Cardiac muscle cell (in vitro differentiated cells and primary cell): Measurements from ENCODE around the gene ZNF740. TPM values are rescaled to one million over a fixed set of nuclear protein-coding genes. Genes with fewer than 3 reads are reported as not detected.
"Not testable (repeated sequence)": the region's sequence is repeated elsewhere in the genome, so short reads cannot be mapped to it uniquely, and the experiment has no call there.

ENCODE experiments used
- DNase-seq, 2 donors: peaks; one replicate each; pipeline versions ENCODE4 v3.0.0 to v3.0.0-alpha.2; 2010 to 2017; ENCODE audit warnings: low read depth in 1 of 2, low spot score in 1 of 2
- H3K27ac ChIP-seq: fragments of 200-600 bp; sonication (generic); 2 replicates; pipeline ENCODE4 v1.5.1; 2016
- H3K27me3 ChIP-seq: fragments of 200-600 bp; sonication (generic); 2 replicates; pipeline ENCODE4 v1.6.0; 2016; ENCODE audit warnings: control low read depth
- H3K36me3 ChIP-seq: fragments of 200-600 bp; sonication (generic); 2 replicates; pipeline ENCODE4 v1.5.1; 2016; ENCODE audit warnings: control low read depth
- H3K4me1 ChIP-seq: fragments of 200-600 bp; sonication (generic); 2 replicates; pipeline ENCODE4 v1.8.1; 2017; ENCODE audit warnings: low read depth, mild to moderate bottlenecking, mixed run types
- H3K4me3 ChIP-seq: fragments of 200-600 bp; sonication (generic); 2 replicates; pipeline ENCODE4 v1.5.1; 2016; ENCODE audit warnings: mild to moderate bottlenecking
- H3K9me3 ChIP-seq: fragments of 200-600 bp; sonication (generic); 2 replicates; pipeline ENCODE4 v1.5.1; 2017; ENCODE audit warnings: low read depth, mild to moderate bottlenecking, control low read depth
- polyA plus RNA-seq: library from polyadenylated mRNA; unstranded; fragments of >200 nt; fragmentation: Nextera tagmentation; extraction: Ambion mirVana; gene quantifications from 2 replicates; pipeline ENCODE4 v1.2.1, GENCODE V29; 2016
- total RNA-seq: library from RNA; depleted of rRNA; stranded (reverse); fragments of >200 nt; gene quantifications from 2 replicates; pipeline ENCODE4 v1.2.3, GENCODE V29; 2016
- TF ChIP-seq, protein P1 (sequence below): IDR thresholded peaks from 2 replicates; pipeline ENCODE4 v1.5.1; 2012; ENCODE audit warnings: low read depth, mild to moderate bottlenecking, low read length

ZNF740 gene
- total and polyA plus RNA-seq, 2 experiments from 2014 or later: 4.4 to 20.5 TPM

GRCh38 chr12:53174881-53175491 is 5.5 kb upstream of the ZNF740 start:
- H3K4me1 ChIP-seq: peaks cover 19% of the 10 kb centered on the region
- DNase-seq: peak; percentile 59 to 60
- no peaks in the 10 kb centered on the region for H3K9me3 ChIP-seq
- no peak overlapping the region for H3K4me3 ChIP-seq
- TF ChIP-seq, protein P1, sequence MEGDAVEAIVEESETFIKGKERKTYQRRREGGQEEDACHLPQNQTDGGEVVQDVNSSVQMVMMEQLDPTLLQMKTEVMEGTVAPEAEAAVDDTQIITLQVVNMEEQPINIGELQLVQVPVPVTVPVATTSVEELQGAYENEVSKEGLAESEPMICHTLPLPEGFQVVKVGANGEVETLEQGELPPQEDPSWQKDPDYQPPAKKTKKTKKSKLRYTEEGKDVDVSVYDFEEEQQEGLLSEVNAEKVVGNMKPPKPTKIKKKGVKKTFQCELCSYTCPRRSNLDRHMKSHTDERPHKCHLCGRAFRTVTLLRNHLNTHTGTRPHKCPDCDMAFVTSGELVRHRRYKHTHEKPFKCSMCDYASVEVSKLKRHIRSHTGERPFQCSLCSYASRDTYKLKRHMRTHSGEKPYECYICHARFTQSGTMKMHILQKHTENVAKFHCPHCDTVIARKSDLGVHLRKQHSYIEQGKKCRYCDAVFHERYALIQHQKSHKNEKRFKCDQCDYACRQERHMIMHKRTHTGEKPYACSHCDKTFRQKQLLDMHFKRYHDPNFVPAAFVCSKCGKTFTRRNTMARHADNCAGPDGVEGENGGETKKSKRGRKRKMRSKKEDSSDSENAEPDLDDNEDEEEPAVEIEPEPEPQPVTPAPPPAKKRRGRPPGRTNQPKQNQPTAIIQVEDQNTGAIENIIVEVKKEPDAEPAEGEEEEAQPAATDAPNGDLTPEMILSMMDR: peak; percentile 39
- peak overlapping the region; percentile 52 for H3K27ac ChIP-seq
- no peaks in the 10 kb centered on the region for H3K36me3 ChIP-seq
- no peaks in the 10 kb centered on the region for H3K27me3 ChIP-seq

- Histone ChIP-seq H3K9me3 (no peaks in the 10 kb centered on the region), H3K27me3 (no peaks in the 10 kb centered on the region), H3K36me3 (peaks cover under 1% of the 10 kb centered on the region), H3K4me1 (peaks cover 23% of the 10 kb centered on the region), H3K27ac (no peak overlapping the region), H3K4me3 (no peak overlapping the region)
- TF ChIP-seq, protein P1: no peak
- no peak for DNase-seq
These were observed 3.8 kb upstream of the ZNF740 start for GRCh38 chr12:53176750-53177149.

- H3K27ac ChIP-seq, H3K27me3 ChIP-seq, DNase-seq, H3K4me3 ChIP-seq, H3K9me3 ChIP-seq, H3K36me3 ChIP-seq: not testable (repeated sequence)
- H3K4me1 ChIP-seq: peaks cover 30% of the 10 kb centered on the region
These were observed 3.1 kb upstream of the ZNF740 start for GRCh38 chr12:53177447-53177846.

- H3K4me1 ChIP-seq: peaks cover 35% of the 10 kb centered on the region
- not testable (repeated sequence) for H3K9me3 ChIP-seq, H3K27me3 ChIP-seq, H3K4me3 ChIP-seq, DNase-seq
- H3K36me3 ChIP-seq: peaks cover 21% of the 10 kb centered on the region
- peak overlapping the region; percentile 91 for H3K27ac ChIP-seq
These were observed 1.7 kb upstream of the ZNF740 start for GRCh38 chr12:53178803-53179202.

DNA sequence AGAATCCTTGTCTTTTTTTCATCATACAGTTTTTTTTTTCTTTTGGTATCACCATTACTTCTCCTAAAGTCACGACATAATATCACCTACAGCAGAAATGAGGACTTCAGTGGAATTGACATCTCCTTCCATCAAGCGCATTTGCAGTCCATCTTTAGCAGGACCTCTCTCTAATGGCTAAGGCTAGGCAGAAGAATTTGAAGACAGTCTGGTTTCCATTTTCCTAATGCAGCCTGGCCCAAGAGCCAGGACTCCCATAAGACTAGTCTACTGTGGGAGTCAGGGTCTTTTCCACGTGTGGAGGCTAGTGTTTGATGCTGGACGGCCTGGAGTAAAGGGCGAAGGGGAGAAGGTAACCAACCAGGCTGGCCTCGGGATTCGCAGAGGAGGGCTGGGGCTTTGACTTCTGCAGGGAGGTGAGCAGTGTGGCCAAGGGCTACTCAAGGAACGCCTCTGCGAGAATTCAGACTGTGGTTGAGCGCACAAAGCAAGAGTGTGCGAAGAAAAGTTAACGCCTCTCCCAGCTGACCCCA is 769 bp upstream of the ZNF740 start:
- Histone ChIP-seq H3K4me3 (peak overlapping the region; percentile 51), H3K36me3 (peaks cover 27% of the 10 kb centered on the region), H3K27ac (peak overlapping the region; percentile 91), H3K9me3 (no peaks in the 10 kb centered on the region), H3K27me3 (no peaks in the 10 kb centered on the region), H3K4me1 (peaks cover 35% of the 10 kb centered on the region)
- TF ChIP-seq, protein P1: no peak
- no peak for DNase-seq

- Histone ChIP-seq H3K27ac (peak overlapping the region; percentile 91), H3K4me1 (peaks cover 25% of the 10 kb centered on the region), H3K36me3 (peaks cover 38% of the 10 kb centered on the region), H3K27me3 (no peaks in the 10 kb centered on the region), H3K4me3 (peak overlapping the region; percentile 51), H3K9me3 (no peaks in the 10 kb centered on the region)
- peak; percentile 82 to 90 for DNase-seq
- TF ChIP-seq, protein P1: no peak
These were observed 566 bp downstream of the ZNF740 start for GRCh38 chr12:53180931-53181645.
